Activated CD4-positive, alpha-beta T cell treated with anti-CD3 and anti-CD28 coated beads, Interleukin-2, amount 10 ng/mL, durations not matched to agents 24 days and 14 days (primary cell): Measurements from ENCODE around the gene MPP4. TPM values are rescaled to one million over a fixed set of nuclear protein-coding genes. Genes with fewer than 3 reads are reported as not detected.
A peak's percentile ranks its signal among the peaks of the same experiment; 100 is the strongest.

ENCODE experiments used
- DNase-seq: peaks from one replicate; pipeline ENCODE4 v3.0.0; 2022
- H3K27ac Mint-ChIP-seq: one replicate; pipeline ENCODE4 v1.8.0; 2022; ENCODE audit warnings: mild to moderate bottlenecking, mixed read lengths
- H3K27me3 Mint-ChIP-seq: one replicate; pipeline ENCODE4 v1.8.0; 2022; ENCODE audit warnings: mixed read lengths
- H3K36me3 Mint-ChIP-seq: one replicate; pipeline ENCODE4 v1.8.0; 2022; ENCODE audit warnings: low read depth, mild to moderate bottlenecking, mixed read lengths
- H3K4me1 Mint-ChIP-seq: one replicate; pipeline ENCODE4 v1.8.0; 2021; ENCODE audit warnings: mixed read lengths
- H3K4me3 Mint-ChIP-seq: one replicate; pipeline ENCODE4 v1.8.0; 2022; ENCODE audit warnings: mild to moderate bottlenecking, moderate library complexity, mixed read lengths
- H3K9me3 Mint-ChIP-seq: one replicate; pipeline ENCODE4 v1.8.0; 2021; ENCODE audit warnings: mixed read lengths
- intact Hi-C: fragments of 100-400 bp; cut with micrococcal nuclease; formaldehyde crosslinking; loops from one replicate; pipeline ENCODE4 v1.15.1; 2023
- total RNA-seq: library from RNA; stranded (reverse); gene quantifications from 2 replicates; pipeline ENCODE4 v1.2.3, GENCODE V29; 2022

Gene MPP4
- total RNA-seq, 1 donor from 2014 or later, result not detected

DNA sequence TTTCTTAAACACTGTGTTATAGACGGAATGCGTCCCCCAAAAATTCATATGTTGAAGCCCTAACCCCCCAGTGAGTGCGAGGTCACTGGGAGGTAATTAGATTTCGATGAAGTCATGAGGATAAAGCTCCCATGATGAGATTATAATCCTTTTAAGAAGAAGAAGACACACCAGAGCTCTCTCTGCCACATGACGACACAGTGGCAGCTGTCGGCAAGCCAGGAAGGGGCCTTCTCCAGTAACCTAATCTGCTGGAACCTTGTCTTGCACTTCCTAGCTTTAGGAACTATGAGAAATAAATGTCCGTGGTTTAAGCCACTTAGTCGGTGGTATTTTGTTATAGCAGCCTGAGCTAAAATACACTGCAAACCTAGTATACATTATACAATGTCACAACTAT, 67.4 kb downstream of the MPP4 start:
- Mint-ChIP-seq H3K4me1 (no peaks in the 10 kb centered on the region), H3K9me3 (no peaks in the 10 kb centered on the region), H3K4me3 (no peak overlapping the region), H3K27ac (no peak overlapping the region), H3K36me3 (peaks cover 19% of the 10 kb centered on the region), H3K27me3 (no peaks in the 10 kb centered on the region)
- peak; percentile 29 for DNase-seq
- intact Hi-C loops, result no loop called here

DNA sequence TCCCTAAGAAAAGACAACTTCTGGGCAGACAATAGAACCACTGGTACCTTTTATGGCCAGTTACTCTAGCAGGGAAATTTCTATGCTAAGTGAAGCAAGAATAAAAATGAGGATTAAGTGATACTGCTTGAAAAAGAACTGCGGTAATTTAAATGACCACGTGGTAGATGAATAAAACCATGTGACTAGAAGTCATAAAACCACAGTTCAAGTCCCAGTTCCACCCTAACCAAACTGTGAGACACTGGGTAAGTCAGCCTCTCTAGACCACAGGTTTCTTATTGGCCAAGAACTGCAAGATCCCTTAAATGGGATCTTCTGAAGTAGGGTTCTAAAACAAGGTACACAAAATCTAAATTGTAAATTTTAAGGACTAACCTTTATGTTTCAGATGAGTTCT, 67.9 kb downstream of the MPP4 start:
- Mint-ChIP-seq H3K36me3 (peaks cover 19% of the 10 kb centered on the region), H3K4me3 (no peak overlapping the region), H3K27me3 (no peaks in the 10 kb centered on the region), H3K9me3 (no peaks in the 10 kb centered on the region), H3K27ac (no peak overlapping the region), H3K4me1 (no peaks in the 10 kb centered on the region)
- intact Hi-C loops, result no loop called here
- peak; percentile 36 for DNase-seq

- Mint-ChIP-seq H3K27ac (no peak overlapping the region), H3K27me3 (no peaks in the 10 kb centered on the region), H3K4me1 (no peaks in the 10 kb centered on the region), H3K36me3 (peaks cover 15% of the 10 kb centered on the region), H3K4me3 (no peak overlapping the region), H3K9me3 (no peaks in the 10 kb centered on the region)
- intact Hi-C loops, result no loop called here
- DNase-seq, result peak; percentile 45
Observed at GRCh38 chr2:201628545-201628944, 69.9 kb downstream of the MPP4 start.

GRCh38 chr2:201622306-201622970, 76.0 kb downstream of the MPP4 start:
- no peak for DNase-seq
- no peaks in the 10 kb centered on the region for H3K27me3 Mint-ChIP-seq
- intact Hi-C loops, result no loop called here
- H3K27ac Mint-ChIP-seq, result no peak overlapping the region
- no peaks in the 10 kb centered on the region for H3K4me1 Mint-ChIP-seq
- H3K4me3 Mint-ChIP-seq, result no peak overlapping the region
- peaks cover 2% of the 10 kb centered on the region for H3K36me3 Mint-ChIP-seq
- no peaks in the 10 kb centered on the region for H3K9me3 Mint-ChIP-seq

DNA sequence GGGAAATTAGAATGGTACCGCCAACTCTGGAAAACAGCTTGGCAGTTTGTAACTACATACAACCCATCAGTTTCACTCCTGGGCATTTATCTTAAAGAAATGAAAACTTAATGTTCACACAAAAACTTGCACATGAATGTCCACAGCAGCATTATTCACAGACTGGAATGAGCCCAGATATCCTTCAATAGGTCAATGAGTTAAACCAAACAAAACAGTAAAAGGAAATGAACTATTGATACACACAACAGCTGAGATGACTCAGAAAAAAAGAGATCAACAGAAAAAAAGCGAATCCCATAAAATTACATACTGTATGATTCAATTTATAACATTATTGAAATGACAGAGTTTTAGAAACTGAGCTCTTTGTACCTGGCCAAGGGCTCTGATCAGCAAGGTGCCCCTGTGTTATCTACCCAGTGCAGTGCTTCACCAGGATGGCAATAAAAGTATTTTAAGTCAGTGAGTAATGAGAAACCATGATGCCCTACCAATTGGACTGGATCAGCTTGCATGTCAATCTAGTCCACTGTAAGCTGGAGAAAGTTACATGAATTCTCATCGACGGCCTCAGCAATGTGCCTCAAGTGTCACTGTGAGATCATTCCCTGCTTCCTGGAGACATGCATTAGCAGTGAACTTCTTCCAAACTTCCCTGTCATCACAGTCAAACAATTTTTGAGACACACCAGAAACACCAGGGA, 77.0 kb downstream of the MPP4 start:
- intact Hi-C loops, result no loop called here
- H3K27me3 Mint-ChIP-seq, result no peaks in the 10 kb centered on the region
- peaks cover 6% of the 10 kb centered on the region for H3K9me3 Mint-ChIP-seq
- H3K27ac Mint-ChIP-seq, result no peak overlapping the region
- no peaks in the 10 kb centered on the region for H3K4me1 Mint-ChIP-seq
- H3K36me3 Mint-ChIP-seq, result peaks cover 2% of the 10 kb centered on the region
- DNase-seq, result peak; percentile 36
- no peak overlapping the region for H3K4me3 Mint-ChIP-seq

DNA sequence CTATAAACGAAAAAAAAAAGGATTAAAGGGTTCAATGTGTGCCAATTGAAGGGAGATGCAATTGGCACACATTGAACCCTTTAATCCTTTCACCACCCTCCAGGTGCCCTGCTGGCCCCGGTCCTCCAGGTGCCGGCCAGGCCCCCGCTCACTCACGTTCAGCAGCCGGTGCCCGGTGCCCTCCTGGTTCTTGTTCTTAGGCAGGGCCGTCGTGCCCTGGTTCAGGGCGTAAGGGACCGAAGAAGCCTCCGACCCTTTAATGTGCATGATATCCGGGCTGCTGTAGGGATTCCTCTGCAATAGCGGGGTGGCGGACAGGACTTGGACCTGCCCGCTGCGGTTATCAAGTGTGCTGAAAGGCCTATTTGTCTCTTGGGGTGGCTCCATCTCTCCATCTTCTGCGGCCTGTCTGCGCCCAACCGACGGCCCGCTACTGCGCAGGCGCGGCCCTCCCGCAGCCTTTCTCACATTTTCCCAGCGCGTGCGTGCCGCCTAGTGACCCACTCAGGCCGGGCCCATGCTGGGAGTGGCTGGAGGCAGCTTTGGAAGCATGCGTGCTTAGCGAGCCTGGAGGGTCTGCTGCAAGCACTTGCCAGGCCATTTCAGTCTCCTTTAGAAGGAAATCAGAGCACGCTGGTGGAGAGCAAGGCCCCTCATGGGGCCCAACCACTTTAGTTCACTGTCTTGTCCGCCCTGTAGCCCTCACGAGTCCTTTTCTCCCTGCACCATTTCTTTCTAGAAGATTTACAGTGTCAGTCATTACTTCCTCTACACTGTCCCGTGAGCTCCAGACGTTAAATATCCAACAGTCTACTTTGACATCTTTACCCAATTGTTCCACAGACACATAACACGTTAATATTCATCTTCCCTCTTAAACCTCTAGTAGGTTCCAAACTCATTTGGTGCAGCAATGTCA, 79.4 kb downstream of the MPP4 start:
- Mint-ChIP-seq H3K9me3 (peaks cover 6% of the 10 kb centered on the region), H3K27ac (no peak overlapping the region), H3K4me3 (no peak overlapping the region), H3K4me1 (no peaks in the 10 kb centered on the region), H3K27me3 (peaks cover 15% of the 10 kb centered on the region), H3K36me3 (no peaks in the 10 kb centered on the region)
- DNase-seq, result no peak
- intact Hi-C loops, result no loop called here

- no peaks in the 10 kb centered on the region for H3K4me1 Mint-ChIP-seq
- peaks cover 17% of the 10 kb centered on the region for H3K27me3 Mint-ChIP-seq
- no peak for DNase-seq
- no peaks in the 10 kb centered on the region for H3K36me3 Mint-ChIP-seq
- H3K4me3 Mint-ChIP-seq, result no peak overlapping the region
- peaks cover 5% of the 10 kb centered on the region for H3K9me3 Mint-ChIP-seq
- intact Hi-C loops, result no loop called here
- no peak overlapping the region for H3K27ac Mint-ChIP-seq
Observed at GRCh38 chr2:201608021-201608420, 90.4 kb downstream of the MPP4 start.

DNA sequence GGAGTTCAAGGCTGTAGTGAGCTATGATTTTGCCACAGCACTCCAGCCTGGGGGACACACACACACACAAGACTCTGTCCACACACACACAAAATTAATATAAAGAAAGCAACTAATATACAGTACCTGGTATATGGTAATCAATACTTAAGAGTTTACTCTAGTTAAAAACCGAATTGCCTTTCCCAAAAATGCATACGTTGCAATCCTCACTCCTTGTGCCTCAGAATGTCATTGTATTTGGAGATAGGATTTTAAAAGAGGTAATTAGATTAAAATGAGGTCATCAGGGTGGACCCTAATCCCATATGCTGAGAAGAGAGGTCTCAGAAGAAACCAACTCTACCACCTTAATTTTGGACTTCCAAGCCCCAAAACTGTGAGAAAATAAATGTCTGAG, 90.9 kb downstream of the MPP4 start:
- Mint-ChIP-seq H3K27ac (no peak overlapping the region), H3K27me3 (peaks cover 17% of the 10 kb centered on the region), H3K4me3 (no peak overlapping the region), H3K9me3 (peaks cover 5% of the 10 kb centered on the region), H3K36me3 (no peaks in the 10 kb centered on the region), H3K4me1 (no peaks in the 10 kb centered on the region)
- DNase-seq, result no peak
- intact Hi-C loops, result no loop called here

- intact Hi-C loops, result no loop called here
- no peak overlapping the region for H3K27ac Mint-ChIP-seq
- no peaks in the 10 kb centered on the region for H3K36me3 Mint-ChIP-seq
- no peak overlapping the region for H3K4me3 Mint-ChIP-seq
- peaks cover 8% of the 10 kb centered on the region for H3K9me3 Mint-ChIP-seq
- no peak for DNase-seq
- peaks cover 12% of the 10 kb centered on the region for H3K27me3 Mint-ChIP-seq
- no peaks in the 10 kb centered on the region for H3K4me1 Mint-ChIP-seq
Observed at GRCh38 chr2:201600906-201601305, 97.5 kb downstream of the MPP4 start.

DNA sequence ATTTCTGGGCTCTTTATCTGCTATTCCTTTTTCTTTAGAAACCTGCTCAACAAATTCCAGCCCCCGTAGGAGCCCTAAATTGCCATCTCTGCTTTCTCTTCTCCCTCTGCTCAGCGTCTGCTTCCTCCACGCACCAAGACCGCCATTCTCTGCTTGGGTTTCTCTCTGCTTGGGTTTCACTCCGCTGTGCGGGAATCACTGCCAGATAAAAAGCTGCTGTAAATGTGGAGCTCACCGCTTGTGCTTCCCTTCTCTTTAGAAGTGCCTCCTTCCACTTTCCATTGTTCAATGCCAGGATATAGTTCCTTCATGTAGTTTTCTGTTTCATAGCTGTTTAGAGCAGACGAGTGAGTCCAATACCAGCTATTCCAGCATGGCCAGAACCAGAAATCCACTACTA, 101.0 kb downstream of the MPP4 start:
- Mint-ChIP-seq H3K9me3 (peaks cover 9% of the 10 kb centered on the region), H3K36me3 (no peaks in the 10 kb centered on the region), H3K27me3 (no peaks in the 10 kb centered on the region), H3K27ac (no peak overlapping the region), H3K4me1 (no peaks in the 10 kb centered on the region), H3K4me3 (no peak overlapping the region)
- no peak for DNase-seq
- intact Hi-C loops, result no loop called here

Other genes starting within 250 kb of the MPP4 start
- gene TRAK2, start 247.2 kb downstream of the MPP4 start, total RNA-seq, result 26.5 and 29.1 TPM in 2 replicates
- gene STRADB, start 246.9 kb downstream of the MPP4 start, total RNA-seq, result 18.5 and 20.1 TPM in 2 replicates
- 18.1 and 18.8 TPM in 2 replicates for gene TMEM237, start 55.1 kb downstream of the MPP4 start, total RNA-seq
- 10.7 and 11.3 TPM in 2 replicates for gene ALS2, start 82.3 kb upstream of the MPP4 start, total RNA-seq
- gene CDK15, start 107.9 kb upstream of the MPP4 start, total RNA-seq, result not detected in 2 replicates